ENCODE data around the gene HECA. TPM values are rescaled to one million over a fixed set of nuclear protein-coding genes. Genes with fewer than 3 reads are reported as not detected.
"Not testable (repeated sequence)": the region's sequence is repeated elsewhere in the genome, so short reads cannot be mapped to it uniquely, and the experiment has no call there.

HECA gene
- total RNA-seq, 1 experiment from 2014 or later, result 10.8 TPM

- no peak for DNase-seq (ENCODE audit: low spot score)
These were observed 982 bp downstream of the HECA start for GRCh38 chr6:139135578-139136545.

DNA sequence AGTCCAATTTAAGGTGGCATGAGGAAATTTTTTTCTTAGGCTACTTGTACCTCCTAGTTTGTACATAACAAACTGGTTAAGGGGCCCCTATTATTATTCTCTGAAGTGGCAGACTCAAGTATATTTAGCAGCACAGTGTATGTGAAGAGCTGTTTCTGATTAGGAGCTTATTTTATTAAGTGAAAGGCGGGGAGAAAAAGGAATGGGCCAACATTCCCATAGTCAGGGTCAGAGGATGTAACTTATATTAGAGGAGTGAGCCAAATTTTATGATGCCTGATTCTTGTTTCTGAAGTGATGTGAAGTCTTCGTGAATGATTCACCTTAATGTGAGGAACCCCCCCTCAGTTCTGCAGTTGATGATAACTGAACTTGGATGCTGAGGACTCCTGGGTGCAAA lies 2.8 kb downstream of the HECA start:
- DNase-seq (ENCODE audit: low spot score), result no peak

DNA sequence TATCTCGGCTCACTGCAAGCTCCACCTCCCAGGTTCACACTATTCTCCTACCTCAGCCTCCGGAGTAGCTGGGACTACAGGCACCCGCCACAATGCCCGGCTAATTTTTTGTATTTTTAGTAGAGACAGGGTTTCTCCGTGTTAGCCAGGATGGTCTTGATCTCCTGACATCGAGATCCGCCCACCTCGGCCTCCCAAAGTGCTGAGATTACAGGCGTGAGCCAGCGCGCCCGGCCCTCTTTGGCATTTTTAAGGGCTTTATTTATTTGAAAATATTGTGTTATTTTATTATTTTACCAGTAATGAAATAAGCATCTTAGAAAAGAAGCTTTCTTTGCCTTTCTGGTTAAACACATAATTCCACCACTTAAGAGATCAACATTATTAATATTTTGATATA lies 6.0 kb downstream of the HECA start:
- not testable (repeated sequence) for DNase-seq (ENCODE audit: low spot score)

DNA sequence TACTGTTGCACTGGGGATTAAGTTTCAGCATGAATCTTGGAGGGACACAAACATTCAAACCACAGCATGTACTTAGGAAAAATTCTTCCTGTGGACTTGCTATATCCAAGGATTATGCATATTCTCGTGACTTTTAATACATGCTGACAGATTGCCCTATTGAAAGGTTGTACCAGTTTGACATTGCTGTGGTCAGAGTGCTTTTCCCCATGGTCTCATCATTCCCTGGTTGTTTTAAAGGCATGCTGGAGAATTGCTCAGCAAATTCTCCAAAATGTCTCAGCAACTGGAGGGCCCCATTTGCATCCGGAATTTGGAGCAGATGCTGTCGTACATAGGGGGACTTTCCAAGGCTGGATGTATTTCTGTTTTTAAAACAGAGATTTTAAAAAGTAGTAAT lies 7.4 kb downstream of the HECA start:
- no peak for DNase-seq (ENCODE audit: low spot score)

GRCh38 chr6:139143111-139143510 lies 8.2 kb downstream of the HECA start:
- DNase-seq (ENCODE audit: low spot score), result no peak

- DNase-seq (ENCODE audit: low spot score), result no peak
These were observed 9.7 kb downstream of the HECA start for GRCh38 chr6:139144490-139145085.

DNA sequence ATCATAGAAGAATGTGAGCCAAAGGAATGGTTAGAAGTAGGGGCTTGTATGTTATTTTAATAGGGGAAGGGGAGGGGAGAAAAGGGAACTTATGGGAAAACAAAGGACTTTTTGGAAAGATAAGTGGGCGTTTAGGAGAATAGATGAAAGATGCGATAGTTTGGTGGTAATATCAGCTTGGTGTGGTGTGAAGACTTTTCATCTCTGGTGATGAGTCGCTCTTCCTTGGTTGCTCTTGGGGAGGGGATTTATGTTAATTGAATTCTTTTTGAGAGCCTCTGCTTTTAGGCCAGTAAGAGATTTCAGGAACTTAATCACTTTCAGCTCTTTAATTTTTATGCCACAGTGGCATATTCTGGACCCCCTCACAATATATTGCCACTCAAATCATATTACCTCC lies 10.8 kb downstream of the HECA start:
- DNase-seq (ENCODE audit: low spot score), result no peak

DNA sequence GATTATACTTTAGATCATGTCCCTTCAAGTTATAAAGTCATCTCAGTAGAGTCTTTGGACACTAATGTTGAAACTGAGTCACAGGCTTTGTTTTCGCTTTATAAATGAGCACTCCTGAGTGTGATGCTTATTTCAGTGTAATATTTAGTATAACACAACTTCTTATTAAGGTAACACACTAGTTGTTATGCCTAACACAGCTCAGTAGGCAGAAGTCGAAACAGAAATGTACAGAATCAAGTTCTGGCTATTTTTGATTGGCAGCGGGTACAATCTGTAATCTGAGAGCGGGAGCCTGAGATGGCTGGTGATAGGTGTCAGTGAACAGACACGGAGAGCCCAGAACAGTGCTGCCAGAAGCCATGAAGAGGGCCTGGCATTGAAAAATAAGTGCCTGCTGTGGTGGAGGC lies 11.4 kb downstream of the HECA start:
- DNase-seq (ENCODE audit: low spot score), result no peak

DNA sequence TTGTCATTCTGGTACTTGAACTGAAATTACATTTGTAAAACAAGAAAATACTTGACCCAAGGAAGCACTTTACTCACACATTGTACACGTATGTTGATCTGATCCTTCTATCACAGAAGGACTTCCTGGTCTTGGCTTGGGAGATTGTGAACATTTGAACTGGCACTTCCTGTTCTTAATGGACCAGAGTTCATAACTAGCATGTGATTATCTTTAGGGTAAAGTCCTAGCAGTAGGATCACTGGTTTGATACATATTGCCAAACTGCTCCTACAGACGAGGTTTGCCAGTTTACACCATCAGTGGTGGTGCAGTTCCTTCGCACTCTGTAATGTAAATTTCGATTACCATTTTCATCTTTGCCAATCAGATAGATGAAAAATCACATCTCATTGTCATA lies 12.7 kb downstream of the HECA start:
- no peak for DNase-seq (ENCODE audit: low spot score)

DNA sequence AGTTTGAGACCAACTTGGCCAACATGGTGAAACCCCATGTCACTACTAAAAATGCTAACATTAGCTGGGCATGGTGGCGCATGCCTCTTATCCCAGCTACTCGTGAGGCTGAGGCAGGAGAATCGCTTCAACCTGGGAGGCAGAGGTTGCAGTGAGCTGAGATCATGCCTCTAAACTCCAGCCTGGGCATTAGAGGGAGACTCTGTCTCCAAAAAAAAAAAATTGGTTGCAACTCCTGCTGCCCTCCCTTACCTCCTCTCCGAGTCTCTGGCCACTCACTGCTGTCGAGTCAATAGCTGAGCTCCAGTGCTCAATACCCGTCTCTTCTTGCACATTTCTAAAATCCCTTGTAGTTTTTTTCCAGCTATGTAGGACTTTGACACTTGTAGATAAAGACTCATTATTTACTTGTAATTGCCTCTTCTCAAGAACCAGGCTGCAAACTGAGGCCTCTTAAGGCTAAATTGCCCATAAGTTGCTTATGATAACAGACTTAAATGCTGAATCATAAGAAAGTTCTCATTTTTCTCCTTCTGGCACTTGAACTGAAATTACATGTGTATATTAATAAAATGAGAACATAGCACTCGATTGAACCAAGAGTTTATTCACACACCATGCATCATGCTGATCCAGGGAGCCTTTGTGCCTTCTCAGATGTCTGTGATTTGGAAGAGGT lies 13.8 kb downstream of the HECA start:
- no peak for DNase-seq (ENCODE audit: low spot score)

DNA sequence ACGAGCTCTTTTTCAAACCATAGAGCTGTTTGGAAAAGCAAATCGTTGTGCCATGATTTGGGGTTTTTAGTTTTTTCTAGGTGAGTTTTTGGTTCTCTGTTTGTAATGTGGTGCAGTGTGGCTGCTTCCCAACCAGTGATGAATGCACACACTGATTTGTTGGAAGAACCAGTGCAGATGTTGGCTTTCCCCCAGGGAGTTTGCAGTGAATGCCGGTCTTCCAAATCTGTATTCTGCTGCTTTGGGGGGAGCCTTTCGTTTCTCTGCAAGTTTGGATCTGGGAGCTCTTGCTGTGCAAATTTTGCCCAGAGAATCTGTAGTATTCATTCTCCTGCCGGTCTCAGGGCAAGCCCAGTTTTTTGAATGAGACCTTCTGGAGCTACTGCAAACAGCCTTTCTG lies 14.5 kb downstream of the HECA start:
- DNase-seq (ENCODE audit: low spot score), result no peak

DNA sequence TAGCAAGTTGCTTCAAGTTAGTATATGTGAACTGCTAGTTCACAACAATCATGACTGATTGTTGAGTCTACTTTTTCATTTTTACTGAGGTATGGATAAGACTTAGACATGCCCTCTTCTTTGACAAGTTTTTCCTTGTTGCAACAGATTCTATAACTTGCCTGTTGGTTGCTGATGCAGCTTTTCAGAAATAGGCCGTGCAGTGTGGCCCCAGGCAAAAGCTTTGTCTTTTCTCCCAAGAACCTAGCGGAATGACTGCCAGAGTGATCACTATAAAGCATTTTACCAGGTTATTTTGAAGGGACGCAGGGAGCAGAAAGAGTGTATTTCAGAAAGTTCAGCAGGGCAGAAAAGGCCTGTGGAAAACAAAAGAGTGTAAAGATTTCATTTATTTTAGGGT lies 16.0 kb downstream of the HECA start:
- DNase-seq (ENCODE audit: low spot score), result no peak

- DNase-seq (ENCODE audit: low spot score), result no peak
These were observed 16.7 kb downstream of the HECA start for GRCh38 chr6:139151425-139152087.

DNA sequence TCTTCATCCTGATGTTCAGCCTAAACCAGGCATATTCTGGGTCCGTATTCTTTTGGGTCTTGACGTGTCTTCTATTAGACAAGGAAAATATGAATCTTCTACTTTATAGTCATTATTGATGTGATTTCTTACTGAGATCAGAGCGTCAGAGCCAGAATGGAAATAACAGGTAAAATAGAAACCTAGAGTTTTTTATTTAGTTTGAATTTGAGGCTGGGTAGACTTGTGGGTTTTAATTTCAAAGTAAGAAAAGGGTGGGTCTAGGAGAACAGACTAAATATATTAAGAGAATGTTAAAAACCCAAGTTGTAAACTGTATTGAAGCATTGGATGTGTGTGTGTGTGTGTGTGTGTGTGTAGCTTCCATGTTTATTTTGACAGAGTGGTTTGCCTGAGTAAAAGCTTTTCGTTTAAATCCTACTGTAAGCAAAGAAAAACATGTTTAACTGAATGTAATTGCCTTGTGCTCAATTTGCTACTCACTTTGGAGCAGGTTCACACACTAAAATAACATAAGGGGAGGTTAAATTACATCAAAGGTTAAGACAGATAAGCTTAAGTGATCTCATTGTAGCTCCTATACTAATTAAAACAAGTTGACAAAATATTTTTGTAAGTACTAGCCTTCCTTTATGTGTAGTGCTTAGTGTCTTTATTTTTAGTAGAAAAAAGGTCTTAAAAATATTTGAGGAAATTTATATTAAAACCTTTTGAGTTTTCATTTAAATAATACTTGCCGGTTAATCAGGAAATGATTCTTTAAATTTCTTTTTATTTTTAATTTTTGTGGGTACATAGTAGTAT lies 17.4 kb downstream of the HECA start:
- no peak for DNase-seq (ENCODE audit: low spot score)

DNA sequence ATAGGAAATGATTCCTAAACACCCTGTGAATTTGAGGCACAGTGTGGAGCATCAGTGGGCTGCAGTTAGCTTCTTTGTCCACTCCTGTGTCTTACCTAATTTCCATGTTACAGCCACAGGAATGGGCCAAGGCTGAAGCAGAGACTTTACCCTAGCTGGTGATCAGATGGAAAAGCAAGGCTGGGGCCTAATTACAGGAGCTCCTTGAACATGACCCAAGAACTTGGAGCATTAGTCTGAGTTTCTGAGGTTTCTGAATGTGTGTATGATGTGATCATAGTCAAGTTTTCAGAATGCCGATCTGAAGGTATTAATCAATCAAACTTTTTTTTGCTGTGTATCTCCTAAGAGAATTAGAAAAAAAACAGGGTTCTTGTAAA lies 18.0 kb downstream of the HECA start:
- no peak for DNase-seq (ENCODE audit: low spot score)

DNA sequence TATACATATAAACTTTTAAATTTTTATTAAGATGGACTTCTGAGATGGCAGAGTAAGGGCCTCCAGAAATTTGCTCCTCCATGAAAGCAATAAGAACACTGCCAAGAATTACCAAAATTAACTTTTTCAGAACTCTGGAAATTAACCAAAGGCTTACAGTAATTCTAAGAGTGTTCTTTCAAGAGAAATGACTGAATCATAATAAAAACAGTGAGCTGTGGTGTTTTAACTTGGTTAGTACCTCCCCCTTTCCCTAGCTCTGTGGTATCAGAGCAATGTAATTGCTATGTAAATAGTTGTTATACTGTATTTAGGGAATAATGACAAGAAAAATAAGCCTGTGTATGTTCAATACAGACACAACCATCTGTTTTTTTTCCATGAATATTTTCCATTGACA lies 19.0 kb downstream of the HECA start:
- DNase-seq (ENCODE audit: low spot score), result no peak

- DNase-seq (ENCODE audit: low spot score), result no peak
These were observed 20.1 kb downstream of the HECA start for GRCh38 chr6:139154881-139155547.

- no peak for DNase-seq (ENCODE audit: low spot score)
These were observed 21.2 kb downstream of the HECA start for GRCh38 chr6:139156102-139156501.

- no peak for DNase-seq (ENCODE audit: low spot score)
These were observed 21.7 kb downstream of the HECA start for GRCh38 chr6:139156551-139156950.

DNA sequence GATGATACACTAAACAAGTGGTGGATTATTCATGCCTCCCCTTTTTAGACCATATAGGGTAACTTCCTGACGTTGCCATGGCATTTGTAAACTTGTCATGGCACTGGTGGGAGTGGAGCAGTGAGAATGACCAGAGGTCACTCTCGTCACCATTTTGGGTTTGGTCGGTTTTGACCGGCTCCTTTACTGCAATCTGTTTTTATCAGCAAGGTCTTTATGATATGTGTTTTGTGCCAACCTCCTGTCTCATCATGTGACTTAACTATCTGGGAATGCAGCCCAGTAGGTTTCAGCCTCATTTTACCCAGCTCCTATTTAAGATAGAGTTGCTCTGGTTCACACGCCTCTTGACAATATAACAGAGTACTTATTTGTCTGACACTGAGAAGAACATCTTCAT lies 22.2 kb downstream of the HECA start:
- not testable (repeated sequence) for DNase-seq (ENCODE audit: low spot score)

DNA sequence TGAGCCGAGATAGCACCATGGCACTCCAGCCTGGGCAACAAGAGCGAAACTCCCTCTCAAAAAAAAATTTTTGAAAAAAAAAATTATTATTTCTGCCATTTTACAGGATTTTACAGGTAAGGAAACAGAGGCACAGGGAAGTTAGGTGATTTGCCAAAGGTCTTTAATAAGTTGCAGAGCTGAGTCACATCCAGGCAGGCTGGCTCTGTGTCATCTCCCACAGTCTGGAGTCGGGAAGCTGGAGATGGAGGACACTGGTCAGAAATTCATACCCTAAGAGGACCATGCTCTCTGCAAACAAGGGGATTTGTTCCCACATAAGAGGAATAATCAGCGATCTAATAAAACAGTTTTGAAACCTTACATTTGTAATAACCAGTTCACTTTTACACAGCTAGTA lies 24.1 kb downstream of the HECA start:
- DNase-seq (ENCODE audit: low spot score), result no peak

Data from A172 (cell line).